ENCODE measurements around the gene MOB1A.

- TF ChIP-seq EZH2 (IDR thresholded peaks at IDR 0.05; ENCODE audit: low read length): no peak
- TF ChIP-seq, protein P1, sequence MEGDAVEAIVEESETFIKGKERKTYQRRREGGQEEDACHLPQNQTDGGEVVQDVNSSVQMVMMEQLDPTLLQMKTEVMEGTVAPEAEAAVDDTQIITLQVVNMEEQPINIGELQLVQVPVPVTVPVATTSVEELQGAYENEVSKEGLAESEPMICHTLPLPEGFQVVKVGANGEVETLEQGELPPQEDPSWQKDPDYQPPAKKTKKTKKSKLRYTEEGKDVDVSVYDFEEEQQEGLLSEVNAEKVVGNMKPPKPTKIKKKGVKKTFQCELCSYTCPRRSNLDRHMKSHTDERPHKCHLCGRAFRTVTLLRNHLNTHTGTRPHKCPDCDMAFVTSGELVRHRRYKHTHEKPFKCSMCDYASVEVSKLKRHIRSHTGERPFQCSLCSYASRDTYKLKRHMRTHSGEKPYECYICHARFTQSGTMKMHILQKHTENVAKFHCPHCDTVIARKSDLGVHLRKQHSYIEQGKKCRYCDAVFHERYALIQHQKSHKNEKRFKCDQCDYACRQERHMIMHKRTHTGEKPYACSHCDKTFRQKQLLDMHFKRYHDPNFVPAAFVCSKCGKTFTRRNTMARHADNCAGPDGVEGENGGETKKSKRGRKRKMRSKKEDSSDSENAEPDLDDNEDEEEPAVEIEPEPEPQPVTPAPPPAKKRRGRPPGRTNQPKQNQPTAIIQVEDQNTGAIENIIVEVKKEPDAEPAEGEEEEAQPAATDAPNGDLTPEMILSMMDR (optimal IDR thresholded peaks at IDR 0.05 in 1 of 3, IDR thresholded peaks at IDR 0.05 in 1 of 3, conservative IDR thresholded peaks at IDR 0.05 in 1 of 3; ENCODE audit: extremely low read depth in 1 of 3, insufficient read depth in 2 of 3, low read length in 3 of 3): no peak
Measured at GRCh38 chr2:74188696-74189095, 10.0 kb upstream of the MOB1A start.

Measured in keratinocyte (primary cell).